LNCaP clone FGC (cell line): Measurements from ENCODE around the gene RFTN1.

Source experiments
- DNase-seq: peaks from one replicate; pipeline ENCODE4 v3.0.0-alpha.2; 2011; ENCODE audit warnings: low read depth
- H3K4me3 ChIP-seq: 2 replicates; pipeline ENCODE4 v1.5.1; 2011; ENCODE audit warnings: mild to moderate bottlenecking, low read depth, low read length, control low read depth
- TF ChIP-seq, protein P1 (sequence below): IDR thresholded peaks from 2 replicates; pipeline ENCODE4 v1.5.1; 2012; ENCODE audit warnings: mild to moderate bottlenecking; ENCODE audit not compliant: control insufficient read depth, insufficient read depth; ENCODE audit errors: extremely low read depth

RFTN1 gene

DNA sequence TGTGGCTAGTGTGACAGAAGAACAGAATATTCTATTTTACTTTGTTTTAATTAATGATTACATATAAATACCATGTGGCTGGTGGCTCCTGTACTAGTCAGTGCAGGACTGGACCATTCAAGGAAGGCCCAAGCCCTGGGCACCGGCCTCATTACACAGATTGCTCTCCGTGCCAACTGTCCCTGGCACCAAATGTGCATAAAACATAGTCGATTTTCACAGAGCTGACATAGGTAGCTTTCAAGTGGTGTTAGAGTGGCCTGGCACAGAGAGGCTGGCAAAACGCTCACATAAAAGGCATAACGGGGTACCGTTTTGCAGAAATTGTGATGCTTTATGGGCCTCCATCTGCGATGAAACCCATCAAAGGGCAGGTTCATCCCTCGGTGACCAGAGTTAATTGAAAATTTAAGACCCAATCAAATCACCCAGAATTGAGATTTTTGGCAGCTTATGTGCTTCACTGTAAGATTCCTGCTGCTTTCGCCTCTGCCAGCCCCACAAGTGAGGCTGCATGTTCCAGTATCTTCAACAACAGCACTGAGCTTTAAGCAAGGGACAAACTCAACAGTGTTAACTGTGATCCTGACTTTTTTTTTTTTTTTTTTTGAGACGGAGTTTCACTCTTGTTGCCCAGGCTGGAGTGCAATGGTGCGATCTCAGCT lies 25.9 kb downstream of the RFTN1 start:
- TF ChIP-seq, protein P1, sequence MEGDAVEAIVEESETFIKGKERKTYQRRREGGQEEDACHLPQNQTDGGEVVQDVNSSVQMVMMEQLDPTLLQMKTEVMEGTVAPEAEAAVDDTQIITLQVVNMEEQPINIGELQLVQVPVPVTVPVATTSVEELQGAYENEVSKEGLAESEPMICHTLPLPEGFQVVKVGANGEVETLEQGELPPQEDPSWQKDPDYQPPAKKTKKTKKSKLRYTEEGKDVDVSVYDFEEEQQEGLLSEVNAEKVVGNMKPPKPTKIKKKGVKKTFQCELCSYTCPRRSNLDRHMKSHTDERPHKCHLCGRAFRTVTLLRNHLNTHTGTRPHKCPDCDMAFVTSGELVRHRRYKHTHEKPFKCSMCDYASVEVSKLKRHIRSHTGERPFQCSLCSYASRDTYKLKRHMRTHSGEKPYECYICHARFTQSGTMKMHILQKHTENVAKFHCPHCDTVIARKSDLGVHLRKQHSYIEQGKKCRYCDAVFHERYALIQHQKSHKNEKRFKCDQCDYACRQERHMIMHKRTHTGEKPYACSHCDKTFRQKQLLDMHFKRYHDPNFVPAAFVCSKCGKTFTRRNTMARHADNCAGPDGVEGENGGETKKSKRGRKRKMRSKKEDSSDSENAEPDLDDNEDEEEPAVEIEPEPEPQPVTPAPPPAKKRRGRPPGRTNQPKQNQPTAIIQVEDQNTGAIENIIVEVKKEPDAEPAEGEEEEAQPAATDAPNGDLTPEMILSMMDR = no peak
- DNase-seq = no peak

DNA sequence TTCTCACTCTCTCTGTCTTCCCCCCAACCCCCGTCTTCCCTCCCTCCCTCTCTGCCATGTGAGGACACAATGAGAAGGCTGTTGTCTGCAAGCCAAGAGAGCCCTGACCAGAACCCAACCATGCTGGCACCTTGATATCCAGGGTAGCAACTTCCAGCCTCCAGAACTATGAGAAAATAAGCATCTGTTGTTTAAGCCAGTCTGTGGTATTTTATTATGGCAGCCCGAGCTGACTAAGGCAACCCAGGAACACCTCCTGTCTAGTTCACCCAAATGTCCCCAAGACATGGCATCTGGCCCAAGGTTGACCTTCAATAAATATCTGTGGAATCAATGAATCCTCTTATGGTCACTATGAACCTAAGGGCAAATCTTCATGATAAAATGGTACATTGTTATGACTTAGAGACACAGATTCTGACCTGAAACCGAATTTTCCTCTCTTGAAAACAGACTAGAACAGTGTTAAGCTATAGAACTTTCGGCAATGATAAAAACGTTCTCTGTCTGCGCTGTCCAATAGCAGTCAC lies 26.5 kb downstream of the RFTN1 start:
- TF ChIP-seq, protein P1 = no peak
- no peak for DNase-seq
- no peak overlapping the region for H3K4me3 ChIP-seq

More for the DNA sequence above, 25.9 kb downstream of the RFTN1 start:
- H3K4me3 ChIP-seq = no peak overlapping the region

DNA sequence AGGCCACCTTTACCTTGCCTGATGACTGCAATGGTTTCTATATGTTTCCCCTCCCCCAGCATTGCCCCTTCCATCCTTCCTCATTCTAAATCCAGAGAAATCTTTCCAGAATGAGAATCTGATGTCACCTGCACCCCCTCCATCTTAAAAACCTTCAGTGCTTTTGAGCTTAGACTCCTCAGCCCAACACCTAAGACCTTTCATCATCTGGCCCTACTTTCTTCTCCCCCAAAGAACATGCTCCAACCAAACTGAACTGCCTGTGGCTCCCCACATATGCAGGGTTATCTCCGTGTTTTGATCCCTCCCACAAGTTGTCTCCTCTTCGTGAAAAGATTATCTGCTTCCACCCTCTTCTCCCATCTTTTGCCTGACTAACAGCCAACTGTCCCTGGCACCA lies 27.3 kb downstream of the RFTN1 start:
- DNase-seq = no peak
- H3K4me3 ChIP-seq = no peak overlapping the region
- TF ChIP-seq, protein P1 = no peak

DNA sequence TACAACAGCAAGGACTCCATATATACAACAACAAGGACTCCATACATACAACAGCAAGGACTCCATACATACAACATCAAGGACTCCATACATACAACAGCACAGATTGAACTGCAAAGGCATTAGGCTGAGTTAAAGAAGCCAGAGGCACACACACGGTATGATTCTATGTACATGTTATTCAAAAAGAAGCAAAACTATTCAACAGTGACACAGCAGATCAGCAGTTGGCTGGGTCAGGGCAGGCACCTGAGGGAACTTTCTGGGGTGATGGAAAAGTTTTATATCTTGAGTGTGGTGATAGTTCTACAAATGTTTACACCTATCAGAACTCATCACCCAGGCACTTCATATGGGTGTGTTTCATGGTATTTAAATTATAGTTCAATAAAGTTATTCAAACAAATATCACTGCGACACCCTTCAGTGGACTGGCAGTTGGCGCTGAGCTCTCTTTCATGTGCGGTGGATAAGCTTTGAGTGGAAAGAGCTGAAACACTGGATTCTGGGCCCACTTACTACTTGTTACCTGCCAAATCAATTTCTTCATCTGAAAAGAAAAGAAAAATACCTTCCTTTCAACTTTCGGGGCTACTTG lies 28.0 kb downstream of the RFTN1 start:
- no peak for DNase-seq
- H3K4me3 ChIP-seq = no peak overlapping the region
- TF ChIP-seq, protein P1 = no peak

DNA sequence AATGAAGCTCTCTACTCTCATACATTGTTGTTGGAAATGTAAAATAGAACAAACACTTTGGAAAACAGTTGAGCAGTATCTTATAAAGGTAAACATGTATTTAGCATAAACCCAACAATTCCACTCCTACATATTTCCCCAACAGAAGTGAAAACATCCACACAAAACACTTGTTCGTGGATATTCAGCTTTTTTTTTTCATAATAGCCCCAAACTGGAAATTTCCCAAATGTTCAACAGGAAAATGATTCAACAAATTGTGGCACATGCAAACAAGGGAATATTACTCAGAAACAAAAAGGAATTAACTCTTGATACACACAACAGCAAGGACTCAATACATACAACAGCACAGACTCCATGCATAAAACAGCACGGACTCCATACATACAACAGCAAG lies 28.5 kb downstream of the RFTN1 start:
- H3K4me3 ChIP-seq = no peak overlapping the region
- no peak for DNase-seq
- TF ChIP-seq, protein P1 = no peak

DNA sequence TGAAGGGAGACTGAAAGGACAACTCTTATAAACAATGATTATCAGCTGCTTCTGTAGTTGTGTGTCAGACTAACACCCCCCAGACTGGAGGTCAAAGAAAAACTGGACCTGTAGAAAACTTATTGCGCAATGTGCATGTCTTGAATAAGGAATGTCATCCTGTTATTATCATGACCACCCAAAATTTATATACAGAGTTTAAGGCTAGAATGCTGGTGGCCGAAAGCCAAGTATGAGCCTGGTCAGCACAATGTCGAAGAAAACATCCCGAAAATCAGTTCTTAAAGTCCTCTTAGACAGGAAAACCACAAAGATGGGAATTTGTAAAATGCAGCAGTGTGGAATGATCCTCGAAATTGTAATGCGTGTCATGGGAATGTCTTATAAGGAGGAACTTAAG lies 29.3 kb downstream of the RFTN1 start:
- no peak for DNase-seq
- no peak overlapping the region for H3K4me3 ChIP-seq

More for the DNA sequence above, 29.3 kb downstream of the RFTN1 start:
- TF ChIP-seq, protein P1 = no peak
